SK-N-SH (cell line): Measurements from ENCODE around the gene SMYD3. TPM values are rescaled to one million over a fixed set of nuclear protein-coding genes. Genes with fewer than 3 reads are reported as not detected.

Experiments
- CTCF ChIA-PET: fragments of 300-600, 350-600 bp; formaldehyde crosslinking; extraction: SDS; loops from one replicate; lab custom pipeline; 2021; lab: Yijun Ruan, JAX
- POLR2A ChIA-PET: fragments of 350-600 bp; sonication (Branson Sonifier 250); formaldehyde crosslinking; extraction: SDS; loops from one replicate; lab custom pipeline; 2020; ENCODE audit warnings: antibody characterized with exemption, inconsistent platforms; lab: Yijun Ruan, JAX
- DNase-seq: peaks from one replicate; pipeline ENCODE4 v3.0.0; 2012
- H2AFZ ChIP-seq: fragments of 200-600 bp; sonication (generic); 2 replicates; pipeline ENCODE4 v1.8.1; 2016; ENCODE audit warnings: antibody characterized with exemption, mild to moderate bottlenecking, low read depth
- H3F3A ChIP-seq: fragments of 200-600 bp; sonication (generic); replicated peaks from 2 replicates; pipeline ENCODE3; 2016; ENCODE audit warnings: antibody characterized with exemption, mild to moderate bottlenecking; ENCODE audit not compliant: insufficient read depth
- H3K27ac ChIP-seq, 2 experiments: fragments of 200-500 bp in 1 of 2; fragments of 200-600 bp in 1 of 2; sonication (Bioruptor generic) in 1 of 2; sonication (generic), shearing (Covaris generic) in 1 of 2; 2 replicates each; pipeline versions ENCODE4 v1.5.1 to v1.6.1; 2014 to 2016; ENCODE audit warnings: low read depth in 2 of 2, inconsistent platforms in 1 of 2, low read length in 1 of 2, mild to moderate bottlenecking in 1 of 2, mixed read lengths in 1 of 2
- H3K27me3 ChIP-seq: fragments of 200-600 bp; sonication (generic), shearing (Covaris generic); 2 replicates; pipeline ENCODE4 v1.6.1; 2016; ENCODE audit warnings: mixed run types; ENCODE audit not compliant: insufficient read depth
- H3K36me3 ChIP-seq, 2 experiments: fragments of 200-500 bp in 1 of 2; fragments of 200-600 bp in 1 of 2; sonication (Bioruptor generic) in 1 of 2; sonication (generic) in 1 of 2; replicated peaks in 1 of 2; 2 replicates each; pipeline versions ENCODE3 to v1.5.1; 2014 to 2016; ENCODE audit warnings: low read length in 1 of 2, mild to moderate bottlenecking in 1 of 2; ENCODE audit not compliant: insufficient read depth in 2 of 2, control insufficient read depth in 1 of 2
- H3K4me1 ChIP-seq, 2 experiments: fragments of 200-500 bp in 1 of 2; fragments of 200-600 bp in 1 of 2; sonication (Bioruptor generic) in 1 of 2; sonication (generic), shearing (Covaris generic) in 1 of 2; 2 replicates each; pipeline versions ENCODE4 v1.5.1 to v1.6.1; 2014 to 2016; ENCODE audit warnings: low read depth in 1 of 2, low read length in 1 of 2, mixed run types in 1 of 2; ENCODE audit not compliant: insufficient read depth in 2 of 2, control insufficient read depth in 1 of 2
- H3K4me2 ChIP-seq: fragments of 200-600 bp; sonication (generic), shearing (Covaris generic); 2 replicates; pipeline ENCODE4 v1.6.1; 2017; ENCODE audit warnings: mixed run types
- H3K4me3 ChIP-seq, 2 experiments: fragments of 200-500 bp in 1 of 2; fragments of 200-600 bp in 1 of 2; sonication (Bioruptor generic) in 1 of 2; sonication (generic), shearing (Covaris generic) in 1 of 2; 2 replicates each; pipeline versions ENCODE4 v1.5.1 to v1.8.1; 2014 to 2016; ENCODE audit warnings: low read depth in 2 of 2, inconsistent platforms in 1 of 2, low read length in 1 of 2, mild to moderate bottlenecking in 1 of 2, mixed read lengths in 1 of 2, moderate library complexity in 1 of 2
- H3K79me2 ChIP-seq: fragments of 200-600 bp; sonication (generic); 2 replicates; pipeline ENCODE4 v1.8.1; 2017; ENCODE audit warnings: mild to moderate bottlenecking; ENCODE audit not compliant: insufficient read depth
- H3K9ac ChIP-seq: fragments of 200-600 bp; sonication (generic); 2 replicates; pipeline ENCODE4 v1.6.1; 2017; ENCODE audit warnings: mixed run types
- H3K9me2 ChIP-seq: fragments of 200-600 bp; sonication (generic); 2 replicates; pipeline ENCODE4 v1.6.1; 2017; ENCODE audit warnings: mixed run types
- H3K9me3 ChIP-seq: fragments of 200-600 bp; sonication (generic); 2 replicates; pipeline ENCODE4 v1.6.1; 2017; ENCODE audit warnings: mixed run types, mild to moderate bottlenecking, moderate library complexity
- H4K20me1 ChIP-seq: fragments of 200-600 bp; sonication (generic); 2 replicates; pipeline ENCODE4 v1.6.1; 2017; ENCODE audit warnings: mild to moderate bottlenecking, mixed run types; ENCODE audit not compliant: insufficient read depth
- CTCF ChIP-seq: fragments of 200-600 bp; sonication (generic); IDR thresholded peaks from 2 replicates; pipeline ENCODE4 v1.6.1; 2017; ENCODE audit warnings: antibody characterized with exemption, mild to moderate bottlenecking, moderate library complexity
- ELF1 ChIP-seq: IDR thresholded peaks from 2 replicates; pipeline ENCODE4 v1.4.0; 2012
- EP300 ChIP-seq, 2 experiments: IDR thresholded peaks; 2 replicates each; pipeline versions ENCODE4 v1.4.0 to v1.6.1; 2012; ENCODE audit warnings: borderline replicate concordance in 1 of 2, low read depth in 1 of 2, low read length in 1 of 2
- EZH2phosphoT487 ChIP-seq: fragments of 200-600 bp; sonication (generic); IDR thresholded peaks from 2 replicates; pipeline ENCODE4 v1.6.1; 2017; ENCODE audit warnings: low read depth, mixed run types, mild to moderate bottlenecking, antibody characterized with exemption, moderate library complexity, borderline replicate concordance
- FOSL2 ChIP-seq: IDR thresholded peaks from 2 replicates; pipeline ENCODE4 v1.4.0; 2012; ENCODE audit warnings: low read depth, mild to moderate bottlenecking, moderate library complexity, borderline replicate concordance
- FOXJ3 ChIP-seq: sonication (generic); formaldehyde crosslinking; IDR thresholded peaks from 2 replicates; pipeline ENCODE4 v1.5.1; 2020; ENCODE audit warnings: mild to moderate bottlenecking, missing genetic modification reagents
- FOXM1 ChIP-seq: IDR thresholded peaks from 2 replicates; pipeline ENCODE4 v1.4.0; 2012; ENCODE audit warnings: low read depth, mild to moderate bottlenecking
- GATA2 ChIP-seq: sonication (generic); formaldehyde crosslinking; IDR thresholded peaks from 2 replicates; pipeline ENCODE4 v1.5.0; 2020; ENCODE audit warnings: mild to moderate bottlenecking, missing genetic modification reagents
- MEF2A ChIP-seq: IDR thresholded peaks from 2 replicates; pipeline ENCODE4 v1.4.0; 2012; ENCODE audit warnings: low read depth, borderline replicate concordance
- NFIC ChIP-seq: IDR thresholded peaks from 2 replicates; pipeline ENCODE4 v1.4.0; 2012; ENCODE audit warnings: borderline replicate concordance
- NRF1 ChIP-seq: IDR thresholded peaks from 2 replicates; pipeline ENCODE4 v1.6.1; 2012; ENCODE audit warnings: low read depth, mild to moderate bottlenecking, low read length
- PBX3 ChIP-seq: IDR thresholded peaks from 2 replicates; pipeline ENCODE4; 2012
- POLR2AphosphoS5 ChIP-seq: IDR thresholded peaks from 2 replicates; pipeline ENCODE4 v1.6.1; 2012; ENCODE audit warnings: low read depth, low read length
- RXRA ChIP-seq: IDR thresholded peaks from 2 replicates; pipeline ENCODE4 v1.4.0; 2012; ENCODE audit warnings: low read depth, mild to moderate bottlenecking, borderline replicate concordance
- SIN3A ChIP-seq: IDR thresholded peaks from 2 replicates; pipeline ENCODE4 v1.6.1; 2012; ENCODE audit warnings: low read depth, mild to moderate bottlenecking, low read length, moderate library complexity, borderline replicate concordance
- TCF12 ChIP-seq: IDR thresholded peaks from 2 replicates; pipeline ENCODE4 v1.4.0; 2012
- USF1 ChIP-seq: IDR thresholded peaks from 2 replicates; pipeline ENCODE4 v1.4.0; 2012; ENCODE audit warnings: low read depth, borderline replicate concordance
- USF2 ChIP-seq: fragments of 150-350 bp; IDR thresholded peaks from 2 replicates; pipeline ENCODE4 v1.6.1; 2017; ENCODE audit warnings: antibody characterized with exemption, low read length, low read depth, borderline replicate concordance
- ZBTB33 ChIP-seq: IDR thresholded peaks from 2 replicates; pipeline ENCODE4 v1.4.0; 2012; ENCODE audit warnings: low read depth, borderline replicate concordance
- WGBS: methylation state at CpG from one replicate; pipeline ENCODE4 v1.1.6; 2017; ENCODE audit warnings: low lambda C conversion rate; 5-methylcytosine and 5-hydroxymethylcytosine counted together
- polyA plus RNA-seq, 3 experiments: library from polyadenylated mRNA; depleted of rRNA; stranded (reverse); fragments of >200 nt; gene quantifications; 2 replicates each; pipeline ENCODE4 v1.2.3, GENCODE V29; 2012

Gene SMYD3
- polyA plus RNA-seq, 1 of the 3 experiments (the other 2 are of a cell fraction), result 31.4 TPM

- Histone ChIP-seq H3K9me3 (no peaks in the 10 kb centered on the region), H3K27me3 (no peaks in the 10 kb centered on the region), H3K4me1 (peaks cover 0 to 9% of the 10 kb centered on the region in 2 experiments; a peak in 2 of 4 replicates), H2AFZ (no peak overlapping the region), H3K4me2 (no peak overlapping the region), H3K4me3 (no peak overlapping the region), H3K27ac (no peak overlapping the region), H4K20me1 (no peaks in the 10 kb centered on the region), H3K36me3 (no peaks in the 10 kb centered on the region), H3F3A (no peaks in the 10 kb centered on the region), H3K79me2 (no peaks in the 10 kb centered on the region), H3K9ac (no peak overlapping the region), H3K9me2 (no peaks in the 10 kb centered on the region)
- no peak for DNase-seq
- POLR2A ChIA-PET, result no interaction called here
- 97% methylated on average over 6 of the region's 6 CpGs for WGBS
- no peak for TF ChIP-seq ZBTB33
- no peak for TF ChIP-seq POLR2AphosphoS5
- no peak for TF ChIP-seq NRF1
- no peak for TF ChIP-seq MEF2A
- TF ChIP-seq EZH2phosphoT487, result no peak
- no peak for TF ChIP-seq FOXM1
- TF ChIP-seq GATA2 (CRISPR knock-in tag), result no peak
- no peak for TF ChIP-seq EP300 (IDR thresholded peaks at IDR 0.05; ENCODE audit: borderline replicate concordance in 1 of 2, low read depth in 1 of 2, low read length in 1 of 2)
- no peak for TF ChIP-seq ELF1
- TF ChIP-seq PBX3, result no peak
- no peak for TF ChIP-seq CTCF
- CTCF ChIA-PET, result interaction anchor here (2.0 kb wide), 1 partner anchor 10 kb away, joined by 6 read pairs; no protein-coding TSS in a partner anchor
Observed at GRCh38 chr1:246095443-246095842, 411.6 kb downstream of the SMYD3 start.

- TF ChIP-seq FOSL2 (no peak), SIN3A (no peak), POLR2AphosphoS5 (no peak), TCF12 (no peak), USF2 (no peak), MEF2A (no peak), USF1 (no peak), FOXJ3 (CRISPR knock-in tag) (no peak), RXRA (no peak), NFIC (no peak)
- Histone ChIP-seq H3K4me3 (no peak overlapping the region), H4K20me1 (no peaks in the 10 kb centered on the region), H3K27ac (no peak overlapping the region), H3K4me1 (peaks cover 0 to 9% of the 10 kb centered on the region in 2 experiments; a peak in 2 of 4 replicates), H3K27me3 (no peaks in the 10 kb centered on the region), H3K9ac (no peak overlapping the region), H3K9me2 (no peaks in the 10 kb centered on the region), H3K4me2 (no peak overlapping the region), H3F3A (no peaks in the 10 kb centered on the region), H3K36me3 (no peaks in the 10 kb centered on the region), H3K79me2 (no peaks in the 10 kb centered on the region), H3K9me3 (no peaks in the 10 kb centered on the region), H2AFZ (no peak overlapping the region)
- no peak for DNase-seq
- CTCF ChIA-PET, result no interaction called here
- 94% methylated on average over 4 of the region's 4 CpGs for WGBS
- POLR2A ChIA-PET, result no interaction called here
Observed at GRCh38 chr1:246093230-246093629, 413.8 kb downstream of the SMYD3 start.
